Skeletal muscle satellite cell (primary cell): ENCODE data around the gene TMEM255A.

ENCODE experiments used
- H3K27me3 ChIP-seq: 2 replicates; pipeline ENCODE4 v1.7.0; 2013; ENCODE audit warnings: low read length; ENCODE audit not compliant: control insufficient read depth, insufficient read depth
- H3K36me3 ChIP-seq: 2 replicates; pipeline ENCODE4 v1.7.0; 2013; ENCODE audit warnings: mild to moderate bottlenecking, control low read depth, low read length; ENCODE audit not compliant: insufficient read depth
- H3K4me1 ChIP-seq: 2 replicates; pipeline ENCODE4 v1.7.0; 2013; ENCODE audit warnings: low read length; ENCODE audit not compliant: control insufficient read depth, insufficient read depth
- H3K4me2 ChIP-seq: 2 replicates; pipeline ENCODE4 v1.7.0; 2013; ENCODE audit warnings: mild to moderate bottlenecking, low read length
- H3K4me3 ChIP-seq: 2 replicates; pipeline ENCODE4 v1.7.0; 2013; ENCODE audit warnings: low read length
- H3K9ac ChIP-seq: 2 replicates; pipeline ENCODE4 v1.7.0; 2013; ENCODE audit warnings: mild to moderate bottlenecking, low read depth, low read length, moderate library complexity
- H3K9me3 ChIP-seq: replicated peaks from 2 replicates; pipeline ENCODE4 v1.7.0; 2013; ENCODE audit warnings: mild to moderate bottlenecking, control low read depth, low read length

TMEM255A gene

GRCh38 chrX:120305531-120306141 lies 5.6 kb downstream of the TMEM255A start:
- H3K4me1 ChIP-seq: peaks cover 6% of the 10 kb centered on the region
- no peak overlapping the region for H3K4me2 ChIP-seq
- H3K9ac ChIP-seq: no peak overlapping the region
- H3K9me3 ChIP-seq: no peaks in the 10 kb centered on the region
- peaks cover 17% of the 10 kb centered on the region for H3K27me3 ChIP-seq
- no peaks in the 10 kb centered on the region for H3K36me3 ChIP-seq
- H3K4me3 ChIP-seq: no peak overlapping the region

GRCh38 chrX:120304256-120304655 lies 7.0 kb downstream of the TMEM255A start:
- Histone ChIP-seq H3K36me3 (no peaks in the 10 kb centered on the region), H3K9me3 (no peaks in the 10 kb centered on the region), H3K4me2 (no peak overlapping the region), H3K9ac (no peak overlapping the region), H3K4me3 (no peak overlapping the region), H3K27me3 (peaks cover 8% of the 10 kb centered on the region), H3K4me1 (no peaks in the 10 kb centered on the region)

GRCh38 chrX:120302434-120302833 lies 8.8 kb downstream of the TMEM255A start:
- H3K36me3 ChIP-seq: no peaks in the 10 kb centered on the region
- no peak overlapping the region for H3K9ac ChIP-seq
- peaks cover 3% of the 10 kb centered on the region for H3K27me3 ChIP-seq
- no peak overlapping the region for H3K4me3 ChIP-seq
- H3K4me2 ChIP-seq: no peak overlapping the region
- H3K4me1 ChIP-seq: no peaks in the 10 kb centered on the region
- H3K9me3 ChIP-seq: no peaks in the 10 kb centered on the region

- Histone ChIP-seq H3K9ac (no peak overlapping the region), H3K36me3 (no peaks in the 10 kb centered on the region), H3K27me3 (peaks cover 3% of the 10 kb centered on the region), H3K4me3 (no peak overlapping the region), H3K9me3 (no peaks in the 10 kb centered on the region), H3K4me2 (no peak overlapping the region), H3K4me1 (no peaks in the 10 kb centered on the region)
Measured at GRCh38 chrX:120301960-120302359, 9.3 kb downstream of the TMEM255A start.

GRCh38 chrX:120301497-120301896 lies 9.8 kb downstream of the TMEM255A start:
- Histone ChIP-seq H3K4me2 (no peak overlapping the region), H3K9ac (no peak overlapping the region), H3K4me1 (no peaks in the 10 kb centered on the region), H3K9me3 (no peaks in the 10 kb centered on the region), H3K27me3 (peaks cover 3% of the 10 kb centered on the region), H3K4me3 (no peak overlapping the region), H3K36me3 (no peaks in the 10 kb centered on the region)

- H3K4me1 ChIP-seq: no peaks in the 10 kb centered on the region
- H3K4me3 ChIP-seq: no peak overlapping the region
- no peaks in the 10 kb centered on the region for H3K9me3 ChIP-seq
- H3K27me3 ChIP-seq: peaks cover 3% of the 10 kb centered on the region
- no peak overlapping the region for H3K9ac ChIP-seq
- H3K36me3 ChIP-seq: no peaks in the 10 kb centered on the region
- no peak overlapping the region for H3K4me2 ChIP-seq
Measured at GRCh38 chrX:120299928-120300327, 11.3 kb downstream of the TMEM255A start.

GRCh38 chrX:120297923-120298322 lies 13.3 kb downstream of the TMEM255A start:
- no peaks in the 10 kb centered on the region for H3K36me3 ChIP-seq
- no peaks in the 10 kb centered on the region for H3K9me3 ChIP-seq
- no peaks in the 10 kb centered on the region for H3K4me1 ChIP-seq

GRCh38 chrX:120294651-120295050 lies 16.6 kb downstream of the TMEM255A start:
- Histone ChIP-seq H3K9me3 (no peaks in the 10 kb centered on the region), H3K4me2 (no peak overlapping the region), H3K9ac (no peak overlapping the region), H3K4me3 (no peak overlapping the region), H3K27me3 (peaks cover 3% of the 10 kb centered on the region), H3K4me1 (no peaks in the 10 kb centered on the region), H3K36me3 (no peaks in the 10 kb centered on the region)

More at GRCh38 chrX:120297923-120298322, 13.3 kb downstream of the TMEM255A start:
- Histone ChIP-seq H3K9ac (no peak overlapping the region), H3K27me3 (peaks cover 3% of the 10 kb centered on the region), H3K4me2 (no peak overlapping the region), H3K4me3 (no peak overlapping the region)

GRCh38 chrX:120293015-120293414 lies 18.2 kb downstream of the TMEM255A start:
- Histone ChIP-seq H3K36me3 (no peaks in the 10 kb centered on the region), H3K4me2 (no peak overlapping the region), H3K4me3 (no peak overlapping the region), H3K9me3 (no peaks in the 10 kb centered on the region), H3K4me1 (no peaks in the 10 kb centered on the region), H3K9ac (no peak overlapping the region), H3K27me3 (peaks cover 3% of the 10 kb centered on the region)

GRCh38 chrX:120291211-120291610 lies 20.1 kb downstream of the TMEM255A start:
- peaks cover 3% of the 10 kb centered on the region for H3K27me3 ChIP-seq
- no peak overlapping the region for H3K9ac ChIP-seq
- no peak overlapping the region for H3K4me2 ChIP-seq
- no peaks in the 10 kb centered on the region for H3K9me3 ChIP-seq
- no peaks in the 10 kb centered on the region for H3K4me1 ChIP-seq
- no peaks in the 10 kb centered on the region for H3K36me3 ChIP-seq
- H3K4me3 ChIP-seq: no peak overlapping the region

- peaks cover 3% of the 10 kb centered on the region for H3K27me3 ChIP-seq
- no peak overlapping the region for H3K4me2 ChIP-seq
- H3K4me1 ChIP-seq: no peaks in the 10 kb centered on the region
- no peaks in the 10 kb centered on the region for H3K36me3 ChIP-seq
- no peak overlapping the region for H3K9ac ChIP-seq
- no peak overlapping the region for H3K4me3 ChIP-seq
- H3K9me3 ChIP-seq: no peaks in the 10 kb centered on the region
Measured at GRCh38 chrX:120290107-120290506, 21.2 kb downstream of the TMEM255A start.

GRCh38 chrX:120287513-120288112 lies 23.6 kb downstream of the TMEM255A start:
- H3K9ac ChIP-seq: no peak overlapping the region
- H3K4me1 ChIP-seq: no peaks in the 10 kb centered on the region
- no peaks in the 10 kb centered on the region for H3K27me3 ChIP-seq
- H3K36me3 ChIP-seq: no peaks in the 10 kb centered on the region
- no peaks in the 10 kb centered on the region for H3K9me3 ChIP-seq
- no peak overlapping the region for H3K4me3 ChIP-seq
- H3K4me2 ChIP-seq: no peak overlapping the region
